ENCODE results near the gene SLC16A8.

- no peak for TF ChIP-seq EZH2 (IDR thresholded peaks at IDR 0.05)
- TF ChIP-seq POLR2AphosphoS5 (IDR thresholded peaks at IDR 0.05; ENCODE audit: borderline replicate concordance, low read depth, low read length): no peak
Measured at GRCh38 chr22:38127869-38128268, 43.9 kb upstream of the SLC16A8 start.
